ENCODE measurements around the gene SLC6A1. TPM values are rescaled to one million over a fixed set of nuclear protein-coding genes. Genes with fewer than 3 reads are reported as not detected.

The SLC6A1 gene
- polyA plus RNA-seq, 1 of the 3 experiments (the other 2 are of a cell fraction): not detected

DNA sequence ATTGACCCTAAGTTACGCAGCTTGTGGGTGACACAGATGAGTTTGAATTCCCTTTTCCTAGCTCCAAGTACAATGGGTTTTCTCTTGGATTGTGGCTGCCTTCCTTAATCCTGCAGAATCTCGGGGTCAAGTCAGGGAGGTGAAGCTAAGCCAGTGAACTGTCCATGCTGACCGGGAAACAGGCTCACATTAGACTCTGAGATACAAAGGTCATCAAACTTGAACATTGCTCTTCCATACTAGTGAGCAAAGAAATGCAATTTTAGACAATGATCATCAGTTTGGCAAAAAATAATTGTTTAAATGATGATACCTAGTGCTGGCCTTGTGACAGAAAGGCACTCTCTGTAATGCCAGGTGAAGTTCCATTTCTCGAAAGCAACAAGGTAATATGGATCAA lies 31.6 kb downstream of the SLC6A1 start:
- Histone ChIP-seq H3K4me1 (ENCODE audit: control insufficient read depth in 1 of 2, insufficient read depth in 2 of 2, low read depth in 1 of 2, low read length in 1 of 2) (no peaks in the 10 kb centered on the region), H3K27me3 (ENCODE audit: insufficient read depth) (0 out of 2 replicates have a peak, but pooled peaks cover 9% of the 10 kb centered on the region), H3K9me3 (no peaks in the 10 kb centered on the region), H3K4me3 (ENCODE audit: low read depth in 2 of 2, low read length in 1 of 2) (no peak overlapping the region), H3K27ac (ENCODE audit: low read depth in 2 of 2, low read length in 1 of 2) (no peak overlapping the region), H3K9me2 (no peaks in the 10 kb centered on the region), H4K20me1 (ENCODE audit: insufficient read depth) (no peaks in the 10 kb centered on the region), H2AFZ (ENCODE audit: low read depth) (no peak overlapping the region), H3K9ac (no peak overlapping the region), H3K4me2 (no peak overlapping the region), H3K79me2 (ENCODE audit: insufficient read depth) (no peaks in the 10 kb centered on the region), H3F3A (replicated peaks; ENCODE audit: insufficient read depth) (no peaks in the 10 kb centered on the region), H3K36me3 (replicated peaks in 1 of 2; ENCODE audit: control insufficient read depth in 1 of 2, insufficient read depth in 2 of 2, low read length in 1 of 2) (no peaks in the 10 kb centered on the region)
- ChIA-PET CTCF (interaction anchor here (1.0 to 2.6 kb wide), 2 partner anchors 12 to 36 kb away, joined by 4 to 9 read pairs; no protein-coding TSS in a partner anchor), POLR2A (no interaction called here)
- no peak for DNase-seq
- WGBS (ENCODE audit: low lambda C conversion rate): 40% methylated on average over 4 of the region's 4 CpGs
- no peak for TF ChIP-seq RAD21 (IDR thresholded peaks at IDR 0.05; ENCODE audit: low read length)
- TF ChIP-seq, protein P1, sequence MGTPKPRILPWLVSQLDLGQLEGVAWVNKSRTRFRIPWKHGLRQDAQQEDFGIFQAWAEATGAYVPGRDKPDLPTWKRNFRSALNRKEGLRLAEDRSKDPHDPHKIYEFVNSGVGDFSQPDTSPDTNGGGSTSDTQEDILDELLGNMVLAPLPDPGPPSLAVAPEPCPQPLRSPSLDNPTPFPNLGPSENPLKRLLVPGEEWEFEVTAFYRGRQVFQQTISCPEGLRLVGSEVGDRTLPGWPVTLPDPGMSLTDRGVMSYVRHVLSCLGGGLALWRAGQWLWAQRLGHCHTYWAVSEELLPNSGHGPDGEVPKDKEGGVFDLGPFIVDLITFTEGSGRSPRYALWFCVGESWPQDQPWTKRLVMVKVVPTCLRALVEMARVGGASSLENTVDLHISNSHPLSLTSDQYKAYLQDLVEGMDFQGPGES (IDR thresholded peaks at IDR 0.05; ENCODE audit: low read depth, low read length): no peak
- TF ChIP-seq, protein P2, sequence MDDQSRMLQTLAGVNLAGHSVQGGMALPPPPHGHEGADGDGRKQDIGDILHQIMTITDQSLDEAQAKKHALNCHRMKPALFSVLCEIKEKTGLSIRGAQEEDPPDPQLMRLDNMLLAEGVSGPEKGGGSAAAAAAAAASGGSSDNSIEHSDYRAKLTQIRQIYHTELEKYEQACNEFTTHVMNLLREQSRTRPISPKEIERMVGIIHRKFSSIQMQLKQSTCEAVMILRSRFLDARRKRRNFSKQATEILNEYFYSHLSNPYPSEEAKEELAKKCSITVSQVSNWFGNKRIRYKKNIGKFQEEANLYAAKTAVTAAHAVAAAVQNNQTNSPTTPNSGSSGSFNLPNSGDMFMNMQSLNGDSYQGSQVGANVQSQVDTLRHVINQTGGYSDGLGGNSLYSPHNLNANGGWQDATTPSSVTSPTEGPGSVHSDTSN (IDR thresholded peaks at IDR 0.05): no peak
- TF ChIP-seq FOXM1 (IDR thresholded peaks at IDR 0.05; ENCODE audit: low read depth): no peak
- TF ChIP-seq TAF1 (IDR thresholded peaks at IDR 0.05; ENCODE audit: borderline replicate concordance, low read depth, low read length): no peak
- TF ChIP-seq SMC3 (IDR thresholded peaks at IDR 0.05; ENCODE audit: low read depth, low read length): no peak
- TF ChIP-seq YY1 (IDR thresholded peaks at IDR 0.05; ENCODE audit: low read depth): no peak
- no peak for TF ChIP-seq RCOR1 (IDR thresholded peaks at IDR 0.05; ENCODE audit: low read length)
- TF ChIP-seq, protein P3, sequence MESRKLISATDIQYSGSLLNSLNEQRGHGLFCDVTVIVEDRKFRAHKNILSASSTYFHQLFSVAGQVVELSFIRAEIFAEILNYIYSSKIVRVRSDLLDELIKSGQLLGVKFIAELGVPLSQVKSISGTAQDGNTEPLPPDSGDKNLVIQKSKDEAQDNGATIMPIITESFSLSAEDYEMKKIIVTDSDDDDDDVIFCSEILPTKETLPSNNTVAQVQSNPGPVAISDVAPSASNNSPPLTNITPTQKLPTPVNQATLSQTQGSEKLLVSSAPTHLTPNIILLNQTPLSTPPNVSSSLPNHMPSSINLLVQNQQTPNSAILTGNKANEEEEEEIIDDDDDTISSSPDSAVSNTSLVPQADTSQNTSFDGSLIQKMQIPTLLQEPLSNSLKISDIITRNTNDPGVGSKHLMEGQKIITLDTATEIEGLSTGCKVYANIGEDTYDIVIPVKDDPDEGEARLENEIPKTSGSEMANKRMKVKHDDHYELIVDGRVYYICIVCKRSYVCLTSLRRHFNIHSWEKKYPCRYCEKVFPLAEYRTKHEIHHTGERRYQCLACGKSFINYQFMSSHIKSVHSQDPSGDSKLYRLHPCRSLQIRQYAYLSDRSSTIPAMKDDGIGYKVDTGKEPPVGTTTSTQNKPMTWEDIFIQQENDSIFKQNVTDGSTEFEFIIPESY (IDR thresholded peaks at IDR 0.05; ENCODE audit: borderline replicate concordance, low read depth): no peak
- no peak for TF ChIP-seq NRF1 (IDR thresholded peaks at IDR 0.05; ENCODE audit: low read depth, low read length)
- TF ChIP-seq MXI1 (IDR thresholded peaks at IDR 0.05; ENCODE audit: low read depth, low read length): no peak
- no peak for TF ChIP-seq RXRA (IDR thresholded peaks at IDR 0.05; ENCODE audit: borderline replicate concordance, low read depth)
- no peak for TF ChIP-seq EP300 (IDR thresholded peaks at IDR 0.05; ENCODE audit: borderline replicate concordance in 1 of 2, low read depth in 1 of 2, low read length in 1 of 2)

DNA sequence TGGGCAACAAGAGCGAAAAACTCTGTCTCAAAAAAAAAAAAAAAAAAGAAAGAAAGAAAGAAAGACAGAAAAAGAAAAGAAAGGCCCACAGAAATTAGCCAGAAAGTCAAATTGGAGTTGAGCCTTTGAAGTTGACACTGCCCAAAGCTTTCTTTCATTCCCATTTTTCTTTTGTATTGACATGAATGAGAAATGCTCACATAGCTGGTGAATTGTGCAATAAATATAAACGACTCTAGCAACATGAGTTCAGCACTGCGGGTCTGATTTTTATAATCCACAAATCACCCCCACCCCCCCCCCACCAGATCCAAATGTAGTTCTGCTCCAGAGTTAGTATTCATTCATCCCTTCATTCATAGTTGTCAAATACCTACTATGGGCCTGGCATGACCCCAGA lies 37.4 kb downstream of the SLC6A1 start:
- ChIA-PET POLR2A (no interaction called here), CTCF (interaction anchor here (0.7 to 1.6 kb wide), 3 partner anchors 16 to 85 kb away, joined by 4 read pairs; no protein-coding TSS in a partner anchor)
- Histone ChIP-seq H4K20me1 (ENCODE audit: insufficient read depth) (no peaks in the 10 kb centered on the region), H3K79me2 (ENCODE audit: insufficient read depth) (no peaks in the 10 kb centered on the region), H3K27ac (ENCODE audit: low read depth in 2 of 2, low read length in 1 of 2) (no peak overlapping the region), H3F3A (replicated peaks; ENCODE audit: insufficient read depth) (no peaks in the 10 kb centered on the region), H3K36me3 (replicated peaks in 1 of 2; ENCODE audit: control insufficient read depth in 1 of 2, insufficient read depth in 2 of 2, low read length in 1 of 2) (no peaks in the 10 kb centered on the region), H3K9me2 (no peaks in the 10 kb centered on the region), H3K27me3 (ENCODE audit: insufficient read depth) (no peaks in the 10 kb centered on the region), H3K9ac (no peak overlapping the region), H3K9me3 (no peaks in the 10 kb centered on the region), H2AFZ (ENCODE audit: low read depth) (no peak overlapping the region), H3K4me3 (ENCODE audit: low read depth in 2 of 2, low read length in 1 of 2) (no peak overlapping the region), H3K4me1 (ENCODE audit: control insufficient read depth in 1 of 2, insufficient read depth in 2 of 2, low read depth in 1 of 2, low read length in 1 of 2) (no peaks in the 10 kb centered on the region), H3K4me2 (no peak overlapping the region)
- DNase-seq: no peak
- no peak for TF ChIP-seq FOSL2 (IDR thresholded peaks at IDR 0.05; ENCODE audit: borderline replicate concordance, low read depth)
- 24% methylated on average over 3 of the region's 3 CpGs for WGBS (ENCODE audit: low lambda C conversion rate)
